Stimulated activated CD4-positive, alpha-beta T cell treated with anti-CD3 and anti-CD28 coated beads, TNF-alpha, amount 100 ng/mL, for 1 hour (primary cell): ENCODE measurements around the gene CCDC150.
"Not testable (repeated sequence)": the region's sequence is repeated elsewhere in the genome, so short reads cannot be mapped to it uniquely, and the experiment has no call there.

Experiments
- DNase-seq, 3 donors: peaks; one replicate each; pipeline ENCODE4 v3.0.0-alpha.2; 2020; ENCODE audit warnings: low read depth in 3 of 3, low spot score in 1 of 3

The CCDC150 gene

GRCh38 chr2:196635156-196635555 lies 4.4 kb upstream of the CCDC150 start:
- no peak for DNase-seq

- no peak for DNase-seq
Observed at GRCh38 chr2:196638765-196639164, 750 bp upstream of the CCDC150 start.

GRCh38 chr2:196640031-196640548 lies 575 bp downstream of the CCDC150 start:
- DNase-seq: no peak

- no peak for DNase-seq
Observed at GRCh38 chr2:196649202-196649601, 9.7 kb downstream of the CCDC150 start.

GRCh38 chr2:196651387-196652094 lies 12.0 kb downstream of the CCDC150 start:
- DNase-seq: no peak

- no peak for DNase-seq
Observed at GRCh38 chr2:196652869-196653268, 13.4 kb downstream of the CCDC150 start.

- no peak for DNase-seq
Observed at GRCh38 chr2:196653843-196654242, 14.3 kb downstream of the CCDC150 start.

GRCh38 chr2:196655761-196656160 lies 16.2 kb downstream of the CCDC150 start:
- DNase-seq: no peak

- DNase-seq: no peak
Observed at GRCh38 chr2:196657333-196657732, 17.8 kb downstream of the CCDC150 start.

GRCh38 chr2:196659844-196660243 lies 20.3 kb downstream of the CCDC150 start:
- DNase-seq: no peak

GRCh38 chr2:196660244-196660643 lies 20.7 kb downstream of the CCDC150 start:
- DNase-seq: no peak

GRCh38 chr2:196670342-196670741 lies 30.8 kb downstream of the CCDC150 start:
- DNase-seq: no peak

- no peak for DNase-seq
Observed at GRCh38 chr2:196675963-196676362, 36.4 kb downstream of the CCDC150 start.

GRCh38 chr2:196677404-196677803 lies 37.9 kb downstream of the CCDC150 start:
- DNase-seq: no peak

GRCh38 chr2:196679368-196679767 lies 39.9 kb downstream of the CCDC150 start:
- DNase-seq: no peak

GRCh38 chr2:196681510-196681909 lies 42.0 kb downstream of the CCDC150 start:
- DNase-seq: no peak

GRCh38 chr2:196685792-196686191 lies 46.3 kb downstream of the CCDC150 start:
- DNase-seq: no peak

- DNase-seq: not testable (repeated sequence)
Observed at GRCh38 chr2:196686737-196687136, 47.2 kb downstream of the CCDC150 start.

- no peak for DNase-seq
Observed at GRCh38 chr2:196696423-196697079, 57.0 kb downstream of the CCDC150 start.

GRCh38 chr2:196697825-196698224 lies 58.3 kb downstream of the CCDC150 start:
- DNase-seq: no peak

- DNase-seq: no peak
Observed at GRCh38 chr2:196702641-196703040, 63.1 kb downstream of the CCDC150 start.

- DNase-seq: no peak
Observed at GRCh38 chr2:196703695-196704094, 64.2 kb downstream of the CCDC150 start.

GRCh38 chr2:196710056-196710455 lies 70.5 kb downstream of the CCDC150 start:
- not testable (repeated sequence) for DNase-seq
